DND-41 (cell line): ENCODE data around the gene CLUH.

ENCODE experiments used
- ATAC-seq: fragments of 200-7000 bp; cut with Tn5 transposase; 3 replicates; pipeline ENCODE4 v1.9.1; 2021; ENCODE audit warnings: low read depth; ENCODE audit not compliant: insufficient read depth
- DNase-seq: peaks from one replicate; pipeline ENCODE4 v3.0.0-alpha.2; 2020
- H2AFZ ChIP-seq: 2 replicates; pipeline ENCODE4 v1.6.0; 2012; ENCODE audit warnings: low read depth, low read length
- H3K27ac ChIP-seq: 2 replicates; pipeline ENCODE4 v1.5.1; 2012; ENCODE audit warnings: low read length, inconsistent platforms
- H3K27me3 ChIP-seq: fragments of 200-600 bp; sonication (generic); 2 replicates; pipeline ENCODE4 v1.6.0; 2012; ENCODE audit warnings: low read length, mild to moderate bottlenecking, inconsistent platforms; ENCODE audit not compliant: insufficient read depth, poor library complexity
- H3K36me3 ChIP-seq: 2 replicates; pipeline ENCODE4 v1.5.1; 2012; ENCODE audit warnings: low read length, inconsistent platforms; ENCODE audit not compliant: insufficient read depth
- H3K4me1 ChIP-seq: 2 replicates; pipeline ENCODE4 v1.5.1; 2012; ENCODE audit warnings: mild to moderate bottlenecking, low read length; ENCODE audit not compliant: insufficient read depth
- H3K4me2 ChIP-seq: 2 replicates; pipeline ENCODE4 v1.6.0; 2012; ENCODE audit warnings: mild to moderate bottlenecking, moderate library complexity, low read length, inconsistent platforms; ENCODE audit not compliant: insufficient read depth
- H3K4me3 ChIP-seq, 2 experiments: fragments of 200-600 bp in 1 of 2; shearing (Covaris generic) in 1 of 2; 2 replicates each; pipeline ENCODE4 v1.5.1; 2012 to 2016; ENCODE audit warnings: inconsistent platforms in 2 of 2, low read length in 2 of 2, mild to moderate bottlenecking in 2 of 2, low read depth in 1 of 2, moderate library complexity in 1 of 2
- H3K79me2 ChIP-seq: 2 replicates; pipeline ENCODE4 v1.6.0; 2012; ENCODE audit warnings: low read length, inconsistent platforms; ENCODE audit not compliant: insufficient read depth
- H3K9ac ChIP-seq: 2 replicates; pipeline ENCODE4 v1.6.0; 2012; ENCODE audit warnings: low read depth, mild to moderate bottlenecking, inconsistent platforms, low read length, moderate library complexity
- H3K9me3 ChIP-seq: 2 replicates; pipeline ENCODE4 v1.5.1; 2012; ENCODE audit warnings: low read length, moderate library complexity, mild to moderate bottlenecking, inconsistent platforms; ENCODE audit not compliant: insufficient read depth, severe bottlenecking
- H4K20me1 ChIP-seq: 2 replicates; pipeline ENCODE4 v1.6.0; 2012; ENCODE audit warnings: low read length; ENCODE audit not compliant: insufficient read depth
- EZH2 ChIP-seq: IDR thresholded peaks from 3 replicates; pipeline ENCODE4 v1.6.1; 2012; ENCODE audit warnings: borderline replicate concordance, low read depth, mild to moderate bottlenecking, moderate library complexity, low read length, inconsistent platforms; ENCODE audit not compliant: severe bottlenecking
- TF ChIP-seq, protein P1 (sequence below): IDR thresholded peaks from 2 replicates; pipeline ENCODE4 v1.5.1; 2012; ENCODE audit warnings: borderline replicate concordance, low read length, moderate library complexity, mild to moderate bottlenecking; ENCODE audit not compliant: poor library complexity, severe bottlenecking; ENCODE audit errors: extremely low read depth

CLUH gene, protein sequence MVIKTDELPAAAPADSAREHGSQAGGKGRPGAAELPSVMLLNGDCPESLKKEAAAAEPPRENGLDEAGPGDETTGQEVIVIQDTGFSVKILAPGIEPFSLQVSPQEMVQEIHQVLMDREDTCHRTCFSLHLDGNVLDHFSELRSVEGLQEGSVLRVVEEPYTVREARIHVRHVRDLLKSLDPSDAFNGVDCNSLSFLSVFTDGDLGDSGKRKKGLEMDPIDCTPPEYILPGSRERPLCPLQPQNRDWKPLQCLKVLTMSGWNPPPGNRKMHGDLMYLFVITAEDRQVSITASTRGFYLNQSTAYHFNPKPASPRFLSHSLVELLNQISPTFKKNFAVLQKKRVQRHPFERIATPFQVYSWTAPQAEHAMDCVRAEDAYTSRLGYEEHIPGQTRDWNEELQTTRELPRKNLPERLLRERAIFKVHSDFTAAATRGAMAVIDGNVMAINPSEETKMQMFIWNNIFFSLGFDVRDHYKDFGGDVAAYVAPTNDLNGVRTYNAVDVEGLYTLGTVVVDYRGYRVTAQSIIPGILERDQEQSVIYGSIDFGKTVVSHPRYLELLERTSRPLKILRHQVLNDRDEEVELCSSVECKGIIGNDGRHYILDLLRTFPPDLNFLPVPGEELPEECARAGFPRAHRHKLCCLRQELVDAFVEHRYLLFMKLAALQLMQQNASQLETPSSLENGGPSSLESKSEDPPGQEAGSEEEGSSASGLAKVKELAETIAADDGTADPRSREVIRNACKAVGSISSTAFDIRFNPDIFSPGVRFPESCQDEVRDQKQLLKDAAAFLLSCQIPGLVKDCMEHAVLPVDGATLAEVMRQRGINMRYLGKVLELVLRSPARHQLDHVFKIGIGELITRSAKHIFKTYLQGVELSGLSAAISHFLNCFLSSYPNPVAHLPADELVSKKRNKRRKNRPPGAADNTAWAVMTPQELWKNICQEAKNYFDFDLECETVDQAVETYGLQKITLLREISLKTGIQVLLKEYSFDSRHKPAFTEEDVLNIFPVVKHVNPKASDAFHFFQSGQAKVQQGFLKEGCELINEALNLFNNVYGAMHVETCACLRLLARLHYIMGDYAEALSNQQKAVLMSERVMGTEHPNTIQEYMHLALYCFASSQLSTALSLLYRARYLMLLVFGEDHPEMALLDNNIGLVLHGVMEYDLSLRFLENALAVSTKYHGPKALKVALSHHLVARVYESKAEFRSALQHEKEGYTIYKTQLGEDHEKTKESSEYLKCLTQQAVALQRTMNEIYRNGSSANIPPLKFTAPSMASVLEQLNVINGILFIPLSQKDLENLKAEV (N-terminal part only)

DNA sequence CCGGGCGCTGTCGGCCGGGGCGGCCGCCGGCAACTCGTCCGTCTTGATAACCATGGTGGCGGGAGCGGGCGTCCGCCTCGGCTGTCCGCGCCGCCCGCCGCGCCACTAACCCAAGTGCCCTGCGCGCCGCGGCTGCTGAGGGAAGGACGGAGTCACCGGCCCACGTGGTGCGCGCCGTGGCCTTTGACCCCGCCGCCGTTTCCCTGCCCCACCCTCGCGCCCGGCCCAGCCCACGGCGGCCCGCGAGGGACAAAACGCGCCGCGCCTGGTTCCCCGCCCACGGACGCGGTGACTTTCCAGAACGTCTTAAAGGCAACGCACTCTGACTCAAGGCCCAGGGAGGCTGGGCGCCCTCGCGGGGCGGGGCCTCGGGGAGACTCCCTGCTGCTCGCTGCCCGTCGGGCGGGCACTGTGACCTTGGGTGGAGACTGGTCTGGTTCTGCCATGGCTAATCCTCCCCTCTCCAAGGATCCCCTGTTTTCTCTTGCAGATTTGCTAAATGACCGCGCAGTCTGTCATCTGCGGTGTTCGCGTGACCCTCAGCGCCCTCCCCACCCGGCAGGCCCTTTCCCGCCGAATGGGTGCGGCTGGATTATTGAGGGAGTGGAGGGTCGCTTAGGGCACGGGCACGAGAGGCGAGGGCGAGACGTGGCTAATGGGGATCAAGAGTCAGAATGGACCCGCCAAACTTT lies at the start of gene CLUH:
Gene CLUH, minus strand, starts transcription at position 157 of the 692 bp plus-strand sequence. Its CDS starts 103 bp downstream, at position 54.
- no peaks in the 10 kb centered on the region for H3K9me3 ChIP-seq
- H3K27me3 ChIP-seq, result no peaks in the 10 kb centered on the region
- peak within 1 kb of the TSS; percentile 95 for H2AFZ ChIP-seq
- DNase-seq (peak; percentile 96), ATAC-seq (peak; percentile 89)
- peak within 1 kb of the TSS; percentile 77 for H3K9ac ChIP-seq
- peaks cover 61% of the 10 kb centered on the region for H3K79me2 ChIP-seq
- H3K4me1 ChIP-seq, result peaks cover 58% of the 10 kb centered on the region
- H3K27ac ChIP-seq, result peak within 1 kb of the TSS; percentile 82
- H3K4me2 ChIP-seq, result peak within 1 kb of the TSS; percentile 93
- H3K36me3 ChIP-seq, result peaks cover under 1% of the 10 kb centered on the region; the same call in 1 of the 2 replicates
- H4K20me1 ChIP-seq, result peaks cover 45% of the 10 kb centered on the region
- peak within 1 kb of the TSS; percentile 35 to 71 for H3K4me3 ChIP-seq
- TF ChIP-seq, protein P1, sequence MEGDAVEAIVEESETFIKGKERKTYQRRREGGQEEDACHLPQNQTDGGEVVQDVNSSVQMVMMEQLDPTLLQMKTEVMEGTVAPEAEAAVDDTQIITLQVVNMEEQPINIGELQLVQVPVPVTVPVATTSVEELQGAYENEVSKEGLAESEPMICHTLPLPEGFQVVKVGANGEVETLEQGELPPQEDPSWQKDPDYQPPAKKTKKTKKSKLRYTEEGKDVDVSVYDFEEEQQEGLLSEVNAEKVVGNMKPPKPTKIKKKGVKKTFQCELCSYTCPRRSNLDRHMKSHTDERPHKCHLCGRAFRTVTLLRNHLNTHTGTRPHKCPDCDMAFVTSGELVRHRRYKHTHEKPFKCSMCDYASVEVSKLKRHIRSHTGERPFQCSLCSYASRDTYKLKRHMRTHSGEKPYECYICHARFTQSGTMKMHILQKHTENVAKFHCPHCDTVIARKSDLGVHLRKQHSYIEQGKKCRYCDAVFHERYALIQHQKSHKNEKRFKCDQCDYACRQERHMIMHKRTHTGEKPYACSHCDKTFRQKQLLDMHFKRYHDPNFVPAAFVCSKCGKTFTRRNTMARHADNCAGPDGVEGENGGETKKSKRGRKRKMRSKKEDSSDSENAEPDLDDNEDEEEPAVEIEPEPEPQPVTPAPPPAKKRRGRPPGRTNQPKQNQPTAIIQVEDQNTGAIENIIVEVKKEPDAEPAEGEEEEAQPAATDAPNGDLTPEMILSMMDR, result no peak
- no peak for TF ChIP-seq EZH2

DNA sequence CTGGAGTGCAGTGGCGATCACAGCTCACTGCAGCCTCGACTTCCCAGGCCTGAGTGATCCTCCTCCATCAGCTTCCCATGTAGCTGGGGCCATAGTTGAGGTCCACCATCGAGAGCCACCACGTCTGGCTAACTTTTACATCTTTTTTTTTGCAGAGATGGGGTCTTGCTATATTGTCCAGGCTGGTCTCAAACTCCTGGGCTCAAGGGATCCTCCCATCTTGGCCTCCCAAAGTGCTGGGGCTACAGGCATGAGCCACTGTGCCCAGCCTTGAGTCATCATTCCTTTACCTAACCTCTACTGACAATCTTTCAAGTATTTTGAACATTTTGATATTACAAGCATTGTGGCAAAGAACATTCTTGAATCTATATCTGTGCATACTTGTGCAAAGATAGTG lies 47.3 kb upstream of the CLUH start:
- Histone ChIP-seq H3K9ac (no peak overlapping the region), H3K4me2 (no peak overlapping the region), H4K20me1 (no peaks in the 10 kb centered on the region), H3K4me1 (no peaks in the 10 kb centered on the region), H3K79me2 (no peaks in the 10 kb centered on the region), H3K4me3 (no peak overlapping the region), H3K9me3 (no peaks in the 10 kb centered on the region), H3K27ac (no peak overlapping the region), H3K27me3 (no peaks in the 10 kb centered on the region), H3K36me3 (no peaks in the 10 kb centered on the region), H2AFZ (no peak overlapping the region)
- TF ChIP-seq, protein P1, result no peak
- TF ChIP-seq EZH2, result no peak
- DNase-seq, result no peak
- no peak for ATAC-seq

DNA sequence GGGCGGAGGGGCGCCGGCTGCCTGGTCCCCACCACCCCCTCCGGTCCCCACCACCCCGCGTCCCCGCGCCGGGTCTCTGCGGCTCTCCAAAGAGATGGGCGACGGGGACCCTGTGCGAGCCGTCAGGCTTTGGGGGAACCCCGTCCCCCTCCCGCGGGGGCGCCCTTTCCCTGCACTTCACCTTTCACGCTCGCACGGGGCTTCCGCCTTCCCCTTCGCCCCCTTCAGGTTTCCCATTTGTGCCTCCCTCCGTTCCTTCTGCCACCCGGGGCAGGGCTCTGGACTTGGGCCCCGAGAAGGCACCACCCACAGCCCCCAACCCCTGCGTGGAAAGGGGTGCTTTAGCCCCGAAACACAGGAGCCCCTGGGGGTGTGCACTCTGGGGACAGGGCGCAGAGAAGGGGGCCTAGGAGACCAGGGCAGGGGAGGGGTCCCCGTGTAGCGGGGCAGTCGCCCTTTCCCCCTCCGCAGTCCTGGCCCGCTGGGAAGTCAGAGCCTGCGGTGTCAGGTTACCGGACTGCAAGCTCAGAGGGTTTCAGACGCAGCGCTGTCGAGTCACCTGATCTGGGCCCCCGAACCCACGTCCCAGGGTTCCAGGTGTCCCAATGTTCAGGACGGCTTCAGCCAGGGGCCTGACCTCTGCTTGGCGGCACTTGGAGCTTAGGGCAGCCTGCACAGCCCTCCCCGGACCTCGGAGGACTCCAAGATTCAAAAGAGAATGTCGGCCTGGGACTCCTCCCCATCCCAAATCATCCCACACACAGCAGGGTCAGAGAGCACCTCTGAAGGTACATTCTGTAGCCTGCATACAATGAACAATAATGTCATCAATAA lies 44.5 kb upstream of the CLUH start:
- Histone ChIP-seq H3K9me3 (no peaks in the 10 kb centered on the region), H4K20me1 (peaks cover 3% of the 10 kb centered on the region; the same call in 1 of the 2 replicates), H3K4me3 (no peak overlapping the region), H3K27me3 (no peaks in the 10 kb centered on the region), H3K36me3 (no peaks in the 10 kb centered on the region), H2AFZ (no peak overlapping the region), H3K9ac (no peak overlapping the region), H3K4me1 (no peaks in the 10 kb centered on the region), H3K4me2 (no peak overlapping the region), H3K27ac (no peak overlapping the region), H3K79me2 (no peaks in the 10 kb centered on the region)
- TF ChIP-seq, protein P1, result no peak
- no peak for DNase-seq
- ATAC-seq, result no peak
